Neural crest cell (in vitro differentiated cells): Measurements from ENCODE around the gene PEX5L. TPM values are rescaled to one million over a fixed set of nuclear protein-coding genes. Genes with fewer than 3 reads are reported as not detected.
"Not testable (repeated sequence)": the region's sequence is repeated elsewhere in the genome, so short reads cannot be mapped to it uniquely, and the experiment has no call there.

ENCODE experiments used
- DNase-seq: peaks from one replicate; pipeline ENCODE4 v3.0.0; 2021; ENCODE audit warnings: low read depth, mixed read lengths, low spot score
- H3K27ac Mint-ChIP-seq: one replicate; pipeline ENCODE4 v1.8.0; 2021; ENCODE audit warnings: mild to moderate bottlenecking, mixed read lengths; ENCODE audit not compliant: unreplicated experiment
- H3K27me3 Mint-ChIP-seq: 2 replicates; pipeline ENCODE4 v1.8.0; 2021; ENCODE audit warnings: low read depth, mild to moderate bottlenecking, mixed read lengths
- H3K36me3 Mint-ChIP-seq: 2 replicates; pipeline ENCODE4 v1.8.0; 2021; ENCODE audit warnings: low read depth, mild to moderate bottlenecking, mixed read lengths
- H3K4me1 Mint-ChIP-seq: 2 replicates; pipeline ENCODE4 v1.8.0; 2021; ENCODE audit warnings: mixed read lengths
- H3K4me3 Mint-ChIP-seq: one replicate; pipeline ENCODE4 v1.8.0; 2021; ENCODE audit warnings: mild to moderate bottlenecking, mixed read lengths
- H3K9me3 Mint-ChIP-seq: 2 replicates; pipeline ENCODE4 v1.8.0; 2021; ENCODE audit warnings: mixed read lengths
- CTCF ChIP-seq: fragments of 200-600 bp; sonication (generic); conservative IDR thresholded peaks from 2 replicates; pipeline ENCODE4 v1.5.0; 2021; ENCODE audit warnings: antibody characterized with exemption, mild to moderate bottlenecking
- total RNA-seq: library from RNA; stranded (reverse); gene quantifications from 2 replicates; pipeline ENCODE4 v1.2.1, GENCODE V29; 2021

Gene PEX5L
- total RNA-seq, 1 donor from 2014 or later: 0.96 TPM

- Mint-ChIP-seq H3K4me3 (no peak overlapping the region), H3K4me1 (no peaks in the 10 kb centered on the region), H3K9me3 (no peaks in the 10 kb centered on the region), H3K27ac (no peak overlapping the region), H3K27me3 (peaks cover 6% of the 10 kb centered on the region), H3K36me3 (no peaks in the 10 kb centered on the region)
- TF ChIP-seq CTCF: no peak
- no peak for DNase-seq
These were observed 22.6 kb upstream of the PEX5L start for GRCh38 chr3:180059356-180059755.

DNA sequence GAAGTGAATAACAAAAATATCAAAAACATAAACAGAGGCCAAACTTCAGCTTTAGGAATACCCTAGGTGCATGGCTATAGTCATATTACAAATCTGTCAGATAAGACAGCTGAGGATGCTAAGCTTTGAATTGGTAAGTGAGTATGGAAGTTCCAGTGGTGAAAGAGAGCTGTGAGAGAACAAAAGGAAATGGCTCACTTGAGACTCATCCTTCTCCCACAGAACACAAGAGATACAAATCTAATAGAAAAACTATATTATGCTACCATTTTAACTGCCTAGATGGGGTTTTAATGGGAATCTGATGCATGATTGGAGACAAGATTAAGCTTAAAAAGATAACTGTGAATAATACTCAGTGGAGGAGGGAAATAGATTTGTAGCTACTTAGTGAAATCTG lies 21.5 kb upstream of the PEX5L start:
- H3K27ac Mint-ChIP-seq: no peak overlapping the region
- no peak overlapping the region for H3K4me3 Mint-ChIP-seq
- no peak for TF ChIP-seq CTCF
- no peak for DNase-seq
- H3K36me3 Mint-ChIP-seq: no peaks in the 10 kb centered on the region
- no peaks in the 10 kb centered on the region for H3K9me3 Mint-ChIP-seq
- H3K27me3 Mint-ChIP-seq: peaks cover 6% of the 10 kb centered on the region
- no peaks in the 10 kb centered on the region for H3K4me1 Mint-ChIP-seq

GRCh38 chr3:180055656-180056055 lies 18.9 kb upstream of the PEX5L start:
- not testable (repeated sequence) for H3K27me3 Mint-ChIP-seq, H3K4me1 Mint-ChIP-seq

GRCh38 chr3:180049391-180049790 lies 12.7 kb upstream of the PEX5L start:
- peaks cover 7% of the 10 kb centered on the region for H3K27me3 Mint-ChIP-seq
- H3K9me3 Mint-ChIP-seq: no peaks in the 10 kb centered on the region
- no peak overlapping the region for H3K27ac Mint-ChIP-seq
- H3K36me3 Mint-ChIP-seq: no peaks in the 10 kb centered on the region
- DNase-seq: no peak
- H3K4me1 Mint-ChIP-seq: no peaks in the 10 kb centered on the region
- no peak overlapping the region for H3K4me3 Mint-ChIP-seq
- no peak for TF ChIP-seq CTCF

More at GRCh38 chr3:180055656-180056055, 18.9 kb upstream of the PEX5L start:
- not testable (repeated sequence) for H3K27ac Mint-ChIP-seq, H3K9me3 Mint-ChIP-seq, DNase-seq, H3K36me3 Mint-ChIP-seq, H3K4me3 Mint-ChIP-seq

DNA sequence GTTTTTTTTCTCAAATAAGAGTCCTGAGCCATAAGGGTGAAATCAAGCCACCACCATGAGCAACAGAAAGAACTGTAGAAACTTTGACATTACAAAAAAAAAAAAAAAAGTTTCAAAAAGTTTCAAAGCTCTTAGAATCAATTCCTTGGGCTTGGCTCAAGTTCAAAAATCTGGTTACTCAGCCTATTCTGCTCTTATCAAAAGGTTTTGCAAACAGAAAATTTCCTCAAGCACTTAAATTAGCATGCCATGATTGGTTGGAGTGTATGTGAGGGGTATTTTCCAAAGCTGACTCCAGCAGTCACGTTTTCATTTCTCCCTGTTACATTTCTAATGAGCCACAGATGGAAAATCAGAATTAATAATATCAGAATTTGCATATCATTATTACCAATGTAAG lies 12.1 kb upstream of the PEX5L start:
- DNase-seq: no peak
- Mint-ChIP-seq H3K4me1 (no peaks in the 10 kb centered on the region), H3K9me3 (no peaks in the 10 kb centered on the region), H3K4me3 (no peak overlapping the region), H3K36me3 (no peaks in the 10 kb centered on the region), H3K27me3 (peaks cover 9% of the 10 kb centered on the region), H3K27ac (no peak overlapping the region)
- TF ChIP-seq CTCF: no peak

DNA sequence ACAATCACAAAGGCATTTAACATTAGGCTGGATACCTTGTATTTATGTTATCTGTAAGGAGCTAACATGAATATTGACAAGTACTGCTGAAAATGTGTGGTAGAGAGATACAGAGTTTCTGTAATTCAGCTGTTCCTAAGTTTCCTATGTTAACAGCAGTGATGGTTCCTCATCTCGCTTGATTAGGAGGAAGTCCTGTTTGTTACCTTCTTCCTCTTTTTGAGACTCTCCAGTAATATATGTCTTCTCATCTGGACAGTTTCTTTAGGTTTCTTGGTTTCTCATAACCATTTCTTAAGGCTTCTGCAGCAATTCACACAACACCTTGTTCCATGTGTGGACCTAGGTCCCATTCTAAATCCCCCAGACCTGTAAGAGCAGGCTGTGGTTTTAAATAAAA lies 11.4 kb upstream of the PEX5L start:
- peaks cover 9% of the 10 kb centered on the region for H3K27me3 Mint-ChIP-seq
- H3K9me3 Mint-ChIP-seq: no peaks in the 10 kb centered on the region
- DNase-seq: no peak
- no peak for TF ChIP-seq CTCF
- H3K4me3 Mint-ChIP-seq: no peak overlapping the region
- no peak overlapping the region for H3K27ac Mint-ChIP-seq
- no peaks in the 10 kb centered on the region for H3K4me1 Mint-ChIP-seq
- H3K36me3 Mint-ChIP-seq: no peaks in the 10 kb centered on the region
